Parathyroid adenoma (tissue), 2 donors: ENCODE data around the gene RYR3.

ENCODE experiments used
- H2AFZ ChIP-seq: fragments of 300-600 bp; sonication (generic); one replicate; pipeline ENCODE4 v1.7.0; 2017; ENCODE audit warnings: antibody characterized with exemption, mild to moderate bottlenecking
- H3K27ac ChIP-seq: fragments of 300-600 bp; sonication (generic); one replicate; pipeline ENCODE4 v1.7.0; 2017
- H3K27me3 ChIP-seq: fragments of 300-600 bp; sonication (generic); one replicate; pipeline ENCODE4 v1.7.0; 2017; ENCODE audit warnings: low read length; ENCODE audit not compliant: control insufficient read depth, insufficient read depth
- H3K36me3 ChIP-seq: fragments of 300-600 bp; sonication (generic); one replicate; pipeline ENCODE4 v1.7.0; 2017; ENCODE audit warnings: low read length; ENCODE audit not compliant: control insufficient read depth, insufficient read depth
- H3K4me1 ChIP-seq: fragments of 300-600 bp; sonication (generic); one replicate; pipeline ENCODE4 v1.7.0; 2017; ENCODE audit warnings: control low read depth
- H3K4me2 ChIP-seq: fragments of 300-600 bp; sonication (generic); one replicate; pipeline ENCODE4 v1.7.0; 2017; ENCODE audit warnings: low read length
- H3K4me3 ChIP-seq: fragments of 300-600 bp; sonication (generic); one replicate; pipeline ENCODE4 v1.7.0; 2017; ENCODE audit warnings: low read depth, low read length
- H3K79me2 ChIP-seq: fragments of 300-600 bp; sonication (generic); one replicate; pipeline ENCODE4 v1.7.0; 2017; ENCODE audit warnings: control low read depth
- H3K9ac ChIP-seq: fragments of 300-600 bp; sonication (generic); one replicate; pipeline ENCODE4 v1.7.0; 2017; ENCODE audit warnings: mild to moderate bottlenecking
- H3K9me3 ChIP-seq: fragments of 300-600 bp; sonication (generic); one replicate; pipeline ENCODE4 v1.7.0; 2017; ENCODE audit warnings: low read length; ENCODE audit not compliant: control insufficient read depth
- TF ChIP-seq, protein P1 (sequence below): fragments of 300-600 bp; sonication (generic); IDR thresholded peaks from one replicate; pipeline ENCODE4 v1.7.0; 2017; ENCODE audit warnings: antibody characterized with exemption, mild to moderate bottlenecking
- donor health status: primary hyperparathyroidism.

The RYR3 gene

DNA sequence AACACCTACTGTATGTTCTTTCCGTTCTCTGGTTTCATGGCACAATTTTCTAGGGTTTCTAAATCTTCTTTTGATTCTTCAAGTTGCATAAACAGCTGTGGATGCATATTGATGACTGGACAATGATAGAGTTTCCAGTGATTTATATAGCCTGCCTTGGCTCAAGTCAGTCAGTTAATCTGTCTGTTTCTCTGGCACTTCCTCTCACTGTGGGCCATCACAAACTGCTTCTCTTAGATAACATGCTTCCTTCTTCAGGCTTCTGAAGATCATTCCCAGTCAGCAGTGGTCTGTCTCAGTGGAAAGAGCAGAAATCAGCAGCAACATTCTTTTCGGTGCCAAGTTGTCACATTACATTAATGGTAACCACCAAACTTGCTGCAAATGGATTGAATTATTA, 207.2 kb downstream of the RYR3 start:
- H3K4me1 ChIP-seq, result no peaks in the 10 kb centered on the region
- H3K9me3 ChIP-seq, result no peaks in the 10 kb centered on the region
- TF ChIP-seq, protein P1, sequence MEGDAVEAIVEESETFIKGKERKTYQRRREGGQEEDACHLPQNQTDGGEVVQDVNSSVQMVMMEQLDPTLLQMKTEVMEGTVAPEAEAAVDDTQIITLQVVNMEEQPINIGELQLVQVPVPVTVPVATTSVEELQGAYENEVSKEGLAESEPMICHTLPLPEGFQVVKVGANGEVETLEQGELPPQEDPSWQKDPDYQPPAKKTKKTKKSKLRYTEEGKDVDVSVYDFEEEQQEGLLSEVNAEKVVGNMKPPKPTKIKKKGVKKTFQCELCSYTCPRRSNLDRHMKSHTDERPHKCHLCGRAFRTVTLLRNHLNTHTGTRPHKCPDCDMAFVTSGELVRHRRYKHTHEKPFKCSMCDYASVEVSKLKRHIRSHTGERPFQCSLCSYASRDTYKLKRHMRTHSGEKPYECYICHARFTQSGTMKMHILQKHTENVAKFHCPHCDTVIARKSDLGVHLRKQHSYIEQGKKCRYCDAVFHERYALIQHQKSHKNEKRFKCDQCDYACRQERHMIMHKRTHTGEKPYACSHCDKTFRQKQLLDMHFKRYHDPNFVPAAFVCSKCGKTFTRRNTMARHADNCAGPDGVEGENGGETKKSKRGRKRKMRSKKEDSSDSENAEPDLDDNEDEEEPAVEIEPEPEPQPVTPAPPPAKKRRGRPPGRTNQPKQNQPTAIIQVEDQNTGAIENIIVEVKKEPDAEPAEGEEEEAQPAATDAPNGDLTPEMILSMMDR, result no peak
- H2AFZ ChIP-seq, result no peak overlapping the region
- no peaks in the 10 kb centered on the region for H3K36me3 ChIP-seq
- H3K4me2 ChIP-seq, result no peak overlapping the region
- H3K27me3 ChIP-seq, result no peaks in the 10 kb centered on the region
- no peaks in the 10 kb centered on the region for H3K79me2 ChIP-seq
- H3K9ac ChIP-seq, result no peak overlapping the region
- no peak overlapping the region for H3K4me3 ChIP-seq
- no peak overlapping the region for H3K27ac ChIP-seq

DNA sequence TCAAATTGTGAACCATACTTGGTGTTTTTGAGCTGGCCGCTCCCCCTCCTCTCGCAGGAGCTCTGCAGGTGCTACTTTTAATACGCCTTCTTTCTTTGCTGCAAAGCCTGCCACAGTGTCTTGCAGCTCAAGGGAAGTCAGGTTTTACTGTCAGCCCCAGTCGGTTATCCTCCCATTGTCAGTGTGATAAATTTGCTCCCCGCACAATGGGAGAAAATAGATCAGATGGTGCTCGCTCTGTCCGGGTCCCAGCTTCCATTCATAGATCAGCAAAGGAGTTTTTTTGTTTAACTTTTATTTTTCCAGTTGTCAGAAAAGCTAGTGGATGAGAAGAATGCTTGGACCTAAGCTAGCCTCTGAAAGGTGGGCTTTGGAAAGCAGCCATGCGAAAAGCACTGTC, 207.7 kb downstream of the RYR3 start:
- H3K27ac ChIP-seq, result no peak overlapping the region

DNA sequence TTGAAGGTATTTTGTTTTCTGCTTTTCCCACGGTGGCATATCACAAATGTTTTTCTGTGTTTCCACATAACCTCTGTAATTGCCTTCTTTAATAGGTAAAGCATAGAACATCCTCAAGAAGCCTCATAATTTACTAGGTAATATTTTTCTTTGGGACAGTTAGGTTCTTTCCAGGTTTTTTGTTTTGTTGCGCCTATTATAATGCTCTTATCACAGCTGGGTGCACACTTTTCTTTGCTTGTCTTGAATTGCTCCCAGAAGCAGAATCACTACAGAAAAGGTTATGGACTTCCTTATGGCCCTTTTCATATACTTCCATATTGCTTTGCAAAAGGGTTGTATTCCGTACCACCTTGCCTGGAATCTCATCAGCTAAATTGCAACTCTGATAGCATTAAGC, 213.5 kb downstream of the RYR3 start:
- H3K9ac ChIP-seq, result no peak overlapping the region
- H3K4me3 ChIP-seq, result no peak overlapping the region
- TF ChIP-seq, protein P1, result no peak
- H3K27me3 ChIP-seq, result no peaks in the 10 kb centered on the region
- H3K4me1 ChIP-seq, result no peaks in the 10 kb centered on the region
- no peak overlapping the region for H3K4me2 ChIP-seq
- H3K27ac ChIP-seq, result no peak overlapping the region
- H3K79me2 ChIP-seq, result no peaks in the 10 kb centered on the region
- no peak overlapping the region for H2AFZ ChIP-seq
- H3K36me3 ChIP-seq, result no peaks in the 10 kb centered on the region
- H3K9me3 ChIP-seq, result no peaks in the 10 kb centered on the region

More for the DNA sequence above, 207.7 kb downstream of the RYR3 start:
- no peak overlapping the region for H3K4me3 ChIP-seq
- no peak overlapping the region for H3K9ac ChIP-seq
- TF ChIP-seq, protein P1, result no peak
- H3K4me2 ChIP-seq, result no peak overlapping the region
- no peaks in the 10 kb centered on the region for H3K4me1 ChIP-seq
- no peaks in the 10 kb centered on the region for H3K27me3 ChIP-seq
- H2AFZ ChIP-seq, result no peak overlapping the region
- H3K36me3 ChIP-seq, result no peaks in the 10 kb centered on the region
- H3K9me3 ChIP-seq, result no peaks in the 10 kb centered on the region
- H3K79me2 ChIP-seq, result no peaks in the 10 kb centered on the region

DNA sequence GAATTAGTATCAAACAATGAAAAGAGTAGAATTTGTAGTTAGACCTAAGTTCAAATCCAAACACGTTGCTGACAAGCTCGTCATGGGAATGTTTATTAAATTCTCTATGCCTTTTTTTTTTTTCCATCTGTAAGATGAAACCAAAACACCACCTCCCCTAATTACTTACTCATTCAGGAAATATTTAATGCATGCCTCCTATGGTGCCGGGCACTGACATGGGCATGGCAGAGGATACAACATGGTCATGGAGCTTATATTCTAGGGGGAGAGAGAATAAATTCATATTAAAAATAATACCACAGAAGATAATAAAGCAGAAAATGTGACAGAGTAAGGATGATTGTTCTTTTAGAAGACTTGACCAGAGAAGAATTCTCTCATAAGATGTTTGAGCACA, 215.8 kb downstream of the RYR3 start:
- Histone ChIP-seq H3K9me3 (no peaks in the 10 kb centered on the region), H3K4me2 (no peak overlapping the region), H3K27me3 (no peaks in the 10 kb centered on the region), H3K79me2 (no peaks in the 10 kb centered on the region), H3K4me1 (no peaks in the 10 kb centered on the region), H3K36me3 (no peaks in the 10 kb centered on the region), H3K27ac (no peak overlapping the region), H3K9ac (no peak overlapping the region), H3K4me3 (no peak overlapping the region), H2AFZ (no peak overlapping the region)
- TF ChIP-seq, protein P1, result no peak

DNA sequence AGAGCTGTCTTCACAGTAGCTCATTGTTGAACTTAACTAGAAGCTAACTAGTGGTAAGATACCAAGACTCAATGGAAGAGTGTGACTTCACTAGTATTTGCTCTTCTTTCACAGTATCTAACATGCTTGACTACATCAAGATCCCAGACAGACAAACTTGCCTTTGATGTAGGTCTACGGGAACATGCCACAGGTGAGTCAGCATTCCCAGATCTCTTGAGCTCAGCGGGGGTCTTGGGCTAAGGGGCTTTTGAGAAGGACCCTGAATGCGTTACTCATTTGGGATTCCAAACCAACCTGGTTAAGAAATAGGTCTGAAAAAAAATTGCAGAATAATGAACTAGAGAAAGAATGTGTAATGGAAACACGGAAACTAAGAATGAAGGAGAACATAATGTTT, 222.4 kb downstream of the RYR3 start:
- Histone ChIP-seq H3K4me2 (no peak overlapping the region), H3K9me3 (no peaks in the 10 kb centered on the region), H3K4me3 (no peak overlapping the region), H3K27ac (no peak overlapping the region), H3K36me3 (no peaks in the 10 kb centered on the region), H3K79me2 (no peaks in the 10 kb centered on the region), H3K9ac (no peak overlapping the region), H2AFZ (no peak overlapping the region), H3K4me1 (no peaks in the 10 kb centered on the region), H3K27me3 (no peaks in the 10 kb centered on the region)
- TF ChIP-seq, protein P1, result no peak
